Glutamatergic neuron (in vitro differentiated cells): ENCODE data around the gene SIRT7. TPM values are rescaled to one million over a fixed set of nuclear protein-coding genes. Genes with fewer than 3 reads are reported as not detected.

Source experiments
- DNase-seq: peaks from one replicate; pipeline ENCODE4 v3.0.0; 2022
- H3K27ac Mint-ChIP-seq: one replicate; pipeline ENCODE4 v1.8.0; 2020; ENCODE audit warnings: mild to moderate bottlenecking, mixed read lengths, inconsistent platforms; ENCODE audit not compliant: unreplicated experiment
- H3K27me3 Mint-ChIP-seq: one replicate; pipeline ENCODE4 v1.8.0; 2020; ENCODE audit warnings: mild to moderate bottlenecking, moderate library complexity, mixed read lengths, inconsistent platforms; ENCODE audit not compliant: unreplicated experiment
- H3K36me3 Mint-ChIP-seq: one replicate; pipeline ENCODE4 v1.8.0; 2020; ENCODE audit warnings: mild to moderate bottlenecking, mixed read lengths, inconsistent platforms; ENCODE audit not compliant: unreplicated experiment
- H3K4me1 Mint-ChIP-seq: one replicate; pipeline ENCODE4 v1.8.0; 2020; ENCODE audit warnings: mild to moderate bottlenecking, low read depth, mixed read lengths, inconsistent platforms; ENCODE audit not compliant: unreplicated experiment
- H3K4me3 Mint-ChIP-seq: one replicate; pipeline ENCODE4 v1.8.0; 2020; ENCODE audit warnings: mild to moderate bottlenecking, mixed read lengths, inconsistent platforms; ENCODE audit not compliant: unreplicated experiment
- H3K9me3 Mint-ChIP-seq: one replicate; pipeline ENCODE4 v1.8.0; 2020; ENCODE audit warnings: mild to moderate bottlenecking, moderate library complexity, mixed read lengths, inconsistent platforms; ENCODE audit not compliant: unreplicated experiment
- CTCF ChIP-seq: fragments of 200-600 bp; sonication (generic); IDR thresholded peaks from one replicate; pipeline ENCODE4 v1.5.0; 2021; ENCODE audit not compliant: partially characterized antibody, unreplicated experiment
- total RNA-seq: library from RNA; stranded (reverse); fragmentation: NEBNext Ultra II Directional; extraction: Animal tissue kit (Norgen Biotek cat#: 25700); gene quantifications from one replicate; pipeline ENCODE4 v1.2.1, GENCODE V29; 2021; ENCODE audit not compliant: unreplicated experiment

The SIRT7 gene
- total RNA-seq, 1 donor from 2014 or later, result 38.7 TPM

DNA sequence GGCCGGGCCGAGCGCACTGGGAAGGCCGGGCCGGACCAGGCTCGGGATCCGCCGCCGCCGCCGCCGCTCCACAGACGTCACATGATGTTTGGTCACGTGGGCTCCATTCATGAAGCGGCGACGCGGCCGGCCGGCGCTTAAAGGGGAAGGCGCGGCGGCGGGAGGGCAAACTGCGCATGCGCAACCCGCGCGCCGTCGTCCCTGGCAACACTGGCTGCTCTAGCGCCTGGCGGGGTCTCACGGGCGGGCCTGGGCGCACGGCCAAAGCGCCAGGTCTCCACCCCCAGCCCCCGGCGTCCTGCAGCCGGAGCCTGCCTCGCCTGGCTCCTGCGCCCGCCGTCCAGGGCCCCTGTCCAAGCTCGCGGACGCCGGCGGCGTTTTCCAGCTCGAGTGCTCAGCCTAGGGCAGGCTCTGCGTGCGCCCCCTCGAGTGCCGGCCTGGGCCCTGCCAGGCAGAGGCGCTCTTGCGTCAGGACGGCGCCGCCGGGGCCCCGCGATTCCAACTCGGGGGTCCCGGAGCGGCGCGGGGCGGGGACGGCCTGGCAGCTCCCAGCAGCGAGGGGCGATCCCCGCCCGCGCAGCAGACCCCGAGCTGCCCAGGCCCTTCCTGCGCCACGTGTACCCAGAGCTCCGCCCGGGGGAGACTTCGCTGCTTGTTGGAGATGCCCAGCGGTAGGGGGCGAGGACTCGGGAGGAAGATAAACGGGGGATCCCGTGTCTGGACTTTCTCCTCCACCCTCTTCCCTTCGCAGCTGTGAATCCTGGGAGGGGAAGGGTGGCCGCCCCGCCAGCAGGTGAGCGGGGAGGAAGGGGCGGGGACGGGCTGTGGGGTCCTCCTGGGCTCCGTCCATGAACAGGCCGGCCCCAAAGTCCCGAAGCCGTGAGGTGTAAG lies 9.9 kb upstream of the SIRT7 start, which contains the start of gene MAFG:
Gene MAFG (minus strand): TSS at position 83 of the 891 bp plus-strand sequence. CDS start 4,550 bp downstream, outside the sequence.
- peak; percentile 91 for DNase-seq
- Mint-ChIP-seq H3K27me3 (peaks cover 6% of the 10 kb centered on the region), H3K4me1 (peaks cover 26% of the 10 kb centered on the region), H3K36me3 (no peaks in the 10 kb centered on the region), H3K9me3 (peaks cover 8% of the 10 kb centered on the region), H3K27ac (peak within 1 kb of the TSS; percentile 72), H3K4me3 (peak within 1 kb of the TSS; percentile 90)
- peak; percentile 20 for TF ChIP-seq CTCF

DNA sequence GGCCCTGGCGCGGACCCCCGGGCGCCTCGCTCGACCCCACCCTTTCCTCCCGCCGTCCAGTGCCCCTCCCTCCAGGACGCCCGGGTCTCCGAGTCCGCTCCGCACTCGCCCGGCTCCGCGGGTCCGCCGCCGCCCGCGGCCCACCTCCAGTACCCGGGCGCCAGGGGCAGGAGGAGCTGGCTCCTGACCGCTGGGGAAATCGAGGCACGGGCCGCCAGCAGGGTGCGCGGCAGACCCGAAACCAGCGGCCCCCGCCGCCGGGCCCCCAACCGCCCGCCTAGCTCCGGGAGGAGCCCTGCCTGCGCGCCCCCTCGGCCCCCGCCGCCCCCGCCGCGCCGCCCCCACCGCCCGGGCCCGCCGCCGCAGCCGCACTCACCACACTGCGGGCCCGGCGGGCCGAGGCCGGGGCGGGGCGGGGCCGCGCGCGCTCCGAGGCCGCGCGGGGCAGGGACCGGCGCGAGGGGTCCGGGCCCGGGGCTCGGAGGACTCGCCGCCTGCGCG lies 9.2 kb upstream of the SIRT7 start:
- H3K27me3 Mint-ChIP-seq, result peaks cover 5% of the 10 kb centered on the region
- no peaks in the 10 kb centered on the region for H3K36me3 Mint-ChIP-seq
- no peak for TF ChIP-seq CTCF
- H3K4me3 Mint-ChIP-seq, result peak overlapping the region; percentile 52
- H3K9me3 Mint-ChIP-seq, result peaks cover 8% of the 10 kb centered on the region
- H3K4me1 Mint-ChIP-seq, result peaks cover 29% of the 10 kb centered on the region
- no peak overlapping the region for H3K27ac Mint-ChIP-seq
- DNase-seq, result no peak

DNA sequence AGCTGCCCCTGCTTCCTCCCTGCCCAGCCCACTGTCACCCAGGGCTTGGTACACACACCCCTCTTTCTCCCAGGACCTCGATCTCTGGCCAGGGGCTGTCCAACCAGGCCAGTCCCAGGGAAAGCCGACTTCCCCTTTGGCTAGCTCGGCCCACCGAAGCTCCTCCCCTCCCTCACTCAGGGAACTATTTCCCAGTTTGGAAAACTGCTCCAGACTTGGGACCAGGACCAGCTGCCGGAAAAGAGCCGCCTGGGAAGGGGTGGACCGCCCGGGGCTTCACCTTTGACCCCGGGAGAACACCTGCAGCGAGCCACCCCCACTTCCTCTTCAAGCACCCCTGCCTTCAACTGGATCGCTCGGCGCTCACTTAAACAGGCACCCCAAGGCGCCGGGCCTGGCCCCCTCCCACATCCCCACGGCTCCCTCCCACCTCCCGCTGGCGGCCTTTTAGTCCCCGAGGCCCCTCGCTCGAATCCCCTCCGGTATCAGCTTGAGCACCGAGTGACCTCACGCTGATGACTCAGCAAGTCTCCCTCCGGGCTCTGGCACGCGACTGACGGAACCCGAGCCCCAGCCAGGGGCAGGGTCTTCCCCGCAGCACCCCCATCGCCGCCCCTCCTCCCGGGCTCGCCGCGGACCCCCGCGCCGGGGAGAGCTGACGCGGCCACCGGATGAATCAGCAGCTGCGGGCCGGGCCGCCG lies 8.6 kb upstream of the SIRT7 start:
- Mint-ChIP-seq H3K27ac (peak overlapping the region; percentile 72), H3K9me3 (peaks cover 8% of the 10 kb centered on the region), H3K4me3 (peak overlapping the region; percentile 90), H3K4me1 (peaks cover 29% of the 10 kb centered on the region), H3K36me3 (no peaks in the 10 kb centered on the region), H3K27me3 (peaks cover 5% of the 10 kb centered on the region)
- no peak for TF ChIP-seq CTCF
- peak; percentile 67 for DNase-seq

GRCh38 chr17:81925860-81926450 lies 8.0 kb upstream of the SIRT7 start:
- no peak for TF ChIP-seq CTCF
- no peak for DNase-seq
- Mint-ChIP-seq H3K36me3 (no peaks in the 10 kb centered on the region), H3K4me1 (peaks cover 28% of the 10 kb centered on the region), H3K27ac (peak overlapping the region; percentile 72), H3K4me3 (peak overlapping the region; percentile 90), H3K27me3 (peaks cover 5% of the 10 kb centered on the region), H3K9me3 (peaks cover 8% of the 10 kb centered on the region)
